Nephron progenitor cell (in vitro differentiated cells): ENCODE measurements around the gene DTNA.

ENCODE experiments used
- DNase-seq: peaks from one replicate; pipeline ENCODE4 v3.0.0; 2021
- H3K27ac Mint-ChIP-seq: 2 replicates; pipeline ENCODE4 v1.8.0; 2021; ENCODE audit warnings: mild to moderate bottlenecking, moderate library complexity, mixed read lengths
- H3K27me3 Mint-ChIP-seq: 2 replicates; pipeline ENCODE4 v1.8.0; 2021; ENCODE audit warnings: mild to moderate bottlenecking, low read depth, mixed read lengths; ENCODE audit not compliant: poor library complexity
- H3K36me3 Mint-ChIP-seq: 2 replicates; pipeline ENCODE4 v1.8.0; 2021; ENCODE audit warnings: low read depth, mixed read lengths
- H3K4me1 Mint-ChIP-seq: 2 replicates; pipeline ENCODE4 v1.8.0; 2021; ENCODE audit warnings: mixed read lengths
- H3K4me3 Mint-ChIP-seq: 2 replicates; pipeline ENCODE4 v1.8.0; 2021; ENCODE audit warnings: mild to moderate bottlenecking, moderate library complexity, mixed read lengths
- H3K9me3 Mint-ChIP-seq: 2 replicates; pipeline ENCODE4 v1.8.0; 2021; ENCODE audit warnings: mild to moderate bottlenecking, moderate library complexity, mixed read lengths
- CTCF ChIP-seq: fragments of 200-600 bp; sonication (generic); IDR thresholded peaks from 2 replicates; pipeline ENCODE4 v1.5.0; 2021; ENCODE audit warnings: antibody characterized with exemption

DTNA gene

GRCh38 chr18:34867520-34867919 lies 157.4 kb downstream of the DTNA start:
- Mint-ChIP-seq H3K9me3 (no peaks in the 10 kb centered on the region), H3K4me3 (no peak overlapping the region), H3K4me1 (peaks cover 42% of the 10 kb centered on the region), H3K27ac (no peak overlapping the region), H3K27me3 (no peaks in the 10 kb centered on the region), H3K36me3 (no peaks in the 10 kb centered on the region)
- TF ChIP-seq CTCF: peak; percentile 44
- peak; percentile 54 for DNase-seq

GRCh38 chr18:34870555-34871310 lies 160.6 kb downstream of the DTNA start:
- no peak for TF ChIP-seq CTCF
- H3K27ac Mint-ChIP-seq: peak overlapping the region; percentile 97

GRCh38 chr18:34871435-34871834 lies 161.3 kb downstream of the DTNA start:
- DNase-seq: no peak
- H3K4me1 Mint-ChIP-seq: peaks cover 48% of the 10 kb centered on the region
- peak overlapping the region; percentile 86 for H3K27ac Mint-ChIP-seq
- H3K27me3 Mint-ChIP-seq: no peaks in the 10 kb centered on the region
- H3K36me3 Mint-ChIP-seq: no peaks in the 10 kb centered on the region
- H3K4me3 Mint-ChIP-seq: no peak overlapping the region
- TF ChIP-seq CTCF: no peak
- no peaks in the 10 kb centered on the region for H3K9me3 Mint-ChIP-seq

More at GRCh38 chr18:34870555-34871310, 160.6 kb downstream of the DTNA start:
- Mint-ChIP-seq H3K4me1 (peaks cover 50% of the 10 kb centered on the region), H3K4me3 (peak overlapping the region; percentile 6), H3K36me3 (no peaks in the 10 kb centered on the region), H3K9me3 (no peaks in the 10 kb centered on the region), H3K27me3 (no peaks in the 10 kb centered on the region)
- DNase-seq: peak; percentile 42

GRCh38 chr18:34872066-34872465 lies 162.0 kb downstream of the DTNA start:
- Mint-ChIP-seq H3K27me3 (no peaks in the 10 kb centered on the region), H3K27ac (peak overlapping the region; percentile 86), H3K36me3 (no peaks in the 10 kb centered on the region), H3K9me3 (no peaks in the 10 kb centered on the region), H3K4me1 (peaks cover 42% of the 10 kb centered on the region), H3K4me3 (no peak overlapping the region)
- TF ChIP-seq CTCF: no peak
- DNase-seq: no peak

- DNase-seq: no peak
- Mint-ChIP-seq H3K36me3 (no peaks in the 10 kb centered on the region), H3K27ac (no peak overlapping the region), H3K27me3 (no peaks in the 10 kb centered on the region), H3K9me3 (no peaks in the 10 kb centered on the region), H3K4me3 (no peak overlapping the region), H3K4me1 (peaks cover 31% of the 10 kb centered on the region)
- TF ChIP-seq CTCF: no peak
Observed at GRCh38 chr18:34873986-34874580, 164.0 kb downstream of the DTNA start.

- no peak for TF ChIP-seq CTCF
- DNase-seq: no peak
- peaks cover 28% of the 10 kb centered on the region for H3K4me1 Mint-ChIP-seq
- no peak overlapping the region for H3K4me3 Mint-ChIP-seq
- no peaks in the 10 kb centered on the region for H3K27me3 Mint-ChIP-seq
- no peak overlapping the region for H3K27ac Mint-ChIP-seq
- no peaks in the 10 kb centered on the region for H3K9me3 Mint-ChIP-seq
- H3K36me3 Mint-ChIP-seq: no peaks in the 10 kb centered on the region
Observed at GRCh38 chr18:34875150-34875549, 165.1 kb downstream of the DTNA start.
